SU-DHL-6 (cell line): ENCODE data around the gene GRIK2.

ENCODE experiments used
- EZH2phosphoT487 ChIP-seq: fragments of 200-600 bp; sonication (generic), shearing (Covaris generic); conservative IDR thresholded peaks from 2 replicates; pipeline ENCODE4 v1.6.1; 2018; ENCODE audit warnings: mild to moderate bottlenecking, antibody characterized with exemption, low read length, moderate library complexity, mixed read lengths
- TF ChIP-seq, protein P1 (sequence below): fragments of 200-600 bp; sonication (generic); IDR thresholded peaks from one replicate; pipeline ENCODE4 v1.5.1; 2017; ENCODE audit warnings: antibody characterized with exemption, mild to moderate bottlenecking, low read length, moderate library complexity; ENCODE audit not compliant: insufficient read depth, poor library complexity, severe bottlenecking

- TF ChIP-seq, protein P1, sequence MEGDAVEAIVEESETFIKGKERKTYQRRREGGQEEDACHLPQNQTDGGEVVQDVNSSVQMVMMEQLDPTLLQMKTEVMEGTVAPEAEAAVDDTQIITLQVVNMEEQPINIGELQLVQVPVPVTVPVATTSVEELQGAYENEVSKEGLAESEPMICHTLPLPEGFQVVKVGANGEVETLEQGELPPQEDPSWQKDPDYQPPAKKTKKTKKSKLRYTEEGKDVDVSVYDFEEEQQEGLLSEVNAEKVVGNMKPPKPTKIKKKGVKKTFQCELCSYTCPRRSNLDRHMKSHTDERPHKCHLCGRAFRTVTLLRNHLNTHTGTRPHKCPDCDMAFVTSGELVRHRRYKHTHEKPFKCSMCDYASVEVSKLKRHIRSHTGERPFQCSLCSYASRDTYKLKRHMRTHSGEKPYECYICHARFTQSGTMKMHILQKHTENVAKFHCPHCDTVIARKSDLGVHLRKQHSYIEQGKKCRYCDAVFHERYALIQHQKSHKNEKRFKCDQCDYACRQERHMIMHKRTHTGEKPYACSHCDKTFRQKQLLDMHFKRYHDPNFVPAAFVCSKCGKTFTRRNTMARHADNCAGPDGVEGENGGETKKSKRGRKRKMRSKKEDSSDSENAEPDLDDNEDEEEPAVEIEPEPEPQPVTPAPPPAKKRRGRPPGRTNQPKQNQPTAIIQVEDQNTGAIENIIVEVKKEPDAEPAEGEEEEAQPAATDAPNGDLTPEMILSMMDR, result no peak
- TF ChIP-seq EZH2phosphoT487, result no peak
These were observed 44.7 kb upstream of the GRIK2 start for GRCh38 chr6:101348816-101349215.
